ENCODE data around the gene NHSL2.

GRCh38 chrX:71928856-71929255 lies 18.2 kb downstream of the NHSL2 start:
- TF ChIP-seq CTCF (IDR thresholded peaks at IDR 0.05): no peak
- no peak for TF ChIP-seq RAD21 (IDR thresholded peaks at IDR 0.05; ENCODE audit: low read length)
- no peak for TF ChIP-seq MAX (IDR thresholded peaks at IDR 0.05; ENCODE audit: low read depth)
- no peak for TF ChIP-seq FOXJ3 (CRISPR knock-in tag; IDR thresholded peaks at IDR 0.05)
- no peak for TF ChIP-seq YY1 (IDR thresholded peaks at IDR 0.05; ENCODE audit: low read depth)
- no peak for TF ChIP-seq EZH2phosphoT487 (IDR thresholded peaks at IDR 0.05; ENCODE audit: borderline replicate concordance, low read depth)
- TF ChIP-seq RXRA (IDR thresholded peaks at IDR 0.05; ENCODE audit: borderline replicate concordance, low read depth): no peak
- no peak for TF ChIP-seq SMC3 (IDR thresholded peaks at IDR 0.05; ENCODE audit: low read depth, low read length)
- TF ChIP-seq EP300 (IDR thresholded peaks at IDR 0.05; ENCODE audit: borderline replicate concordance in 1 of 2, low read depth in 1 of 2, low read length in 1 of 2): no peak
- no peak for TF ChIP-seq POLR2AphosphoS5 (IDR thresholded peaks at IDR 0.05; ENCODE audit: low read depth, low read length)
- no peak for TF ChIP-seq RCOR1 (IDR thresholded peaks at IDR 0.05; ENCODE audit: low read length)
- TF ChIP-seq IRF3 (IDR thresholded peaks at IDR 0.05; ENCODE audit: low read depth, low read length): no peak
